Type B pancreatic cell (in vitro differentiated cells): ENCODE data around the gene PCBP3. TPM values are rescaled to one million over a fixed set of nuclear protein-coding genes. Genes with fewer than 3 reads are reported as not detected.
A peak's percentile ranks its signal among the peaks of the same experiment; 100 is the strongest.

ENCODE experiments used
- DNase-seq: peaks from one replicate; pipeline ENCODE4 v3.0.0; 2021; ENCODE audit warnings: mixed read lengths; ENCODE audit not compliant: unreplicated experiment; ENCODE audit errors: extremely low spot score
- H3K27ac Mint-ChIP-seq: 2 replicates; pipeline ENCODE4 v1.8.0; 2021; ENCODE audit warnings: mild to moderate bottlenecking, mixed read lengths
- H3K27me3 Mint-ChIP-seq: 2 replicates; pipeline ENCODE4 v1.8.0; 2021; ENCODE audit warnings: mixed read lengths
- H3K36me3 Mint-ChIP-seq: 2 replicates; pipeline ENCODE4 v1.8.0; 2021; ENCODE audit warnings: mixed read lengths
- H3K4me1 Mint-ChIP-seq: one replicate; pipeline ENCODE4 v1.8.0; 2021; ENCODE audit warnings: mixed read lengths; ENCODE audit not compliant: unreplicated experiment
- H3K4me3 Mint-ChIP-seq: 2 replicates; pipeline ENCODE4 v1.8.0; 2021; ENCODE audit warnings: mild to moderate bottlenecking, mixed read lengths
- H3K9me3 Mint-ChIP-seq: 2 replicates; pipeline ENCODE4 v1.8.0; 2021; ENCODE audit warnings: mixed read lengths
- CTCF ChIP-seq: fragments of 200-600 bp; sonication (generic); conservative IDR thresholded peaks from 2 replicates; pipeline ENCODE4 v1.5.0; 2021; ENCODE audit warnings: antibody characterized with exemption, mild to moderate bottlenecking
- total RNA-seq: library from RNA; stranded (reverse); gene quantifications from 2 replicates; pipeline ENCODE4 v1.2.1, GENCODE V29; 2021; ENCODE audit warnings: low replicate concordance

The PCBP3 gene
- total RNA-seq, 1 donor from 2014 or later = 5.5 TPM

- no peak for DNase-seq
- no peak overlapping the region for H3K27ac Mint-ChIP-seq
- H3K9me3 Mint-ChIP-seq = no peaks in the 10 kb centered on the region
- peaks cover 24% of the 10 kb centered on the region for H3K4me1 Mint-ChIP-seq
- no peak overlapping the region for H3K4me3 Mint-ChIP-seq
- no peaks in the 10 kb centered on the region for H3K36me3 Mint-ChIP-seq
- no peak for TF ChIP-seq CTCF
- peaks cover 8% of the 10 kb centered on the region for H3K27me3 Mint-ChIP-seq
These were observed 175.4 kb downstream of the PCBP3 start for GRCh38 chr21:45818904-45819285.

- no peak overlapping the region for H3K27ac Mint-ChIP-seq
- no peaks in the 10 kb centered on the region for H3K36me3 Mint-ChIP-seq
- no peak for DNase-seq
- no peaks in the 10 kb centered on the region for H3K9me3 Mint-ChIP-seq
- peaks cover 29% of the 10 kb centered on the region for H3K4me1 Mint-ChIP-seq
- TF ChIP-seq CTCF = no peak
- peaks cover 11% of the 10 kb centered on the region for H3K27me3 Mint-ChIP-seq
- no peak overlapping the region for H3K4me3 Mint-ChIP-seq
These were observed 176.1 kb downstream of the PCBP3 start for GRCh38 chr21:45819478-45820170.

GRCh38 chr21:45820171-45821091 is 176.9 kb downstream of the PCBP3 start:
- no peak overlapping the region for H3K4me3 Mint-ChIP-seq
- no peak overlapping the region for H3K27ac Mint-ChIP-seq
- H3K4me1 Mint-ChIP-seq = peaks cover 29% of the 10 kb centered on the region
- H3K9me3 Mint-ChIP-seq = no peaks in the 10 kb centered on the region
- peak; percentile 96 for TF ChIP-seq CTCF
- no peaks in the 10 kb centered on the region for H3K36me3 Mint-ChIP-seq
- DNase-seq = peak; percentile 85
- H3K27me3 Mint-ChIP-seq = peaks cover 13% of the 10 kb centered on the region

GRCh38 chr21:45821315-45821962 is 177.9 kb downstream of the PCBP3 start:
- Mint-ChIP-seq H3K4me1 (peaks cover 29% of the 10 kb centered on the region), H3K4me3 (no peak overlapping the region), H3K9me3 (no peaks in the 10 kb centered on the region), H3K36me3 (no peaks in the 10 kb centered on the region), H3K27ac (no peak overlapping the region), H3K27me3 (peaks cover 14% of the 10 kb centered on the region)
- TF ChIP-seq CTCF = no peak
- DNase-seq = no peak

- TF ChIP-seq CTCF = no peak
- peaks cover 14% of the 10 kb centered on the region for H3K27me3 Mint-ChIP-seq
- no peak for DNase-seq
- no peak overlapping the region for H3K27ac Mint-ChIP-seq
- peaks cover 26% of the 10 kb centered on the region for H3K4me1 Mint-ChIP-seq
- no peaks in the 10 kb centered on the region for H3K36me3 Mint-ChIP-seq
- H3K4me3 Mint-ChIP-seq = no peak overlapping the region
- H3K9me3 Mint-ChIP-seq = no peaks in the 10 kb centered on the region
These were observed 178.5 kb downstream of the PCBP3 start for GRCh38 chr21:45821998-45822397.
